ENCODE data around the gene CCDC9.

CCDC9 gene

DNA sequence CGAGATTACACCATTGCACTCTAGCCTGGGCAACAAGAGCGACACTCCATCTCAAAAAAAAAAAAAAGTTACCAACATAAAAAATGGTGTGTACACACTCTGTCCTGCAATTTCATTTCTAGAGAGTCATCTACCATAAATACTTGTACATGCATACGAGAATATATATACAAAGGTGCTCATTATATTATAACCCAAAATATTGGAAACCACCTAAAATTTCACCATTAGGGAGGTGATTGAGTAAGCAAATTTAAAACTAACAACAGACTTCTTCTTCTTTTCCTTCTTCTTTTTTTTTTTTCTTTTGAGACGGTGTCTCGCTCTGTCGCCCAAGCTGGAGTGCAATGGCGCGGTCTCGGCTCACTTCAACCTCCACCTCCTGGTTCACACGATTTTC is 45.9 kb downstream of the CCDC9 start:
- no peak for DNase-seq

DNA sequence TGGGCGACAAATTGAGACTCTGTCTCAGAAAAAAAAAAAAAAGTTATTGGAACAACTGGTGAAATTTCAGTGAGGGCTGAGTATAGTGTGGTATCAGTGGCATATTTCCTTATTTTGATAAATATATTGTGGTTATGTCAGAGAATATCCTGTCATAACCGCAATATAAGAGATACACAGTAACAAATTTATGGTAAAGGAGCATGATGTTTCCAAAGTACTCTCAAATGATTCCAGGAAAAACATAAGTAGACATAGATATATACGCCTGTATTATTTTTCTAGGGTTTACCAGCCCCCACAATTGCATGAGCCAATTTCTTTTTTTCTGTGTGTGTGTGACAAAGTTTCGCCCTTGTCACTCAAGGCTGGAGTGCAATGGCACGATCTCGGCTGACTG is 47.6 kb downstream of the CCDC9 start:
- DNase-seq, result no peak

DNA sequence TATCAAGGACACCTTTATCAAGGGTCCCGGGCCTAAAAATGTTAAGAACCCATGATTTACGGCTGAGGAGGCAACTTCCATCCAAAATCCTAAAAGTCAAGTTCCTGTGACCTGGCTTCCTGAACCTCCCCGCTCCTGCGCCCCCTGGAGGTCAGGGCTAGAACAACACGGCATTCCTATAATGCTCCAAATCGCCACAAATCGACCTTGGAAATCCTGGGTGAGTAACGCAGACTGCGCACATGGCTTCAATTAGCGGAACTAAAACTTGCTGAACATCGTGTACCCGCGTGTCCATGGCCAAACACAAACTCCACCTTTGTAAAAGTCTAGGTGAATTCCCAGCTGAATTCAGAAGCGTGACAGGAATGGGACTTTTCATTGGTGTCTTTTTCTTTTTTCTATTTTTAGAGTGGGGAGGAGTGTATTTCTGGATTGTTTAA is 49.0 kb downstream of the CCDC9 start:
- no peak for DNase-seq

DNA sequence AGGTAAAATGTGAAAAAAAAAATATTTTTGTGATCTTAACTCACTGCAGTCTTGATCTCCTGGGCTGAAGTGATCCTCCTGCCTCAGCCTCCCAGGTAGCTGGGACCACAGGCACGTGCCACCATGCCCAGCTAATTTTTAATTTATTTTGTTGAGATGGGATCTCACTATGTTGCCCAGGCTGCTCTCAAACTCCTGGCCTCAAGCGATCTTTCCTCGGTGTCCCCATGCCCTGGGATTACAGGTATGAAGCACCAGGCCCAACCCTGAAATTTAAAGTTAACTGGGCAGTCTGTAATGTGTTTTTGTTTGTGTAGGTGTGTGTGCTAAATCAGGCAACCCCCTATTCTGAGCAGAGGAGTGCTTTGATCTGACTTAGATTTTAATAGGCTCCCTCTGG is 50.0 kb downstream of the CCDC9 start:
- DNase-seq, result no peak

DNA sequence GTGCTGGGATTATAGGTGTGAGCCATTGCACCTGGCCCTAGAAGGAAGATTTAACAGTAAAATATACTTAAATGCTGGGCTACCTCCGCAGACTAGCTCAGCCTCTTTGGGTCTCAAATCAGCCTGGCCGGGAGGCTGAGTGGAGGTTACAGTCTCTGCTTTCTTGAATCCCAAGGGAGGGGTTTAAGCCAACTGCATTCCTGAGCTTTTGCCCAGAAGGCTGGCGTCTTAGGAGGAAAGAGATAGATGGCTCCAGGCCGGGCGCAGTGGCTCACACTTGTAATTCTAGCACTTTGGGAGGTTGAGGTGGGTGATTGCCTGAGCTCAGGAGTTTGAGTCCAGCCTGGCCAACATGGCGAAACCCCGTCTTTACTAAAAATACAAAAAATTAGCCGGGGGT is 52.7 kb downstream of the CCDC9 start:
- DNase-seq, result no peak

DNA sequence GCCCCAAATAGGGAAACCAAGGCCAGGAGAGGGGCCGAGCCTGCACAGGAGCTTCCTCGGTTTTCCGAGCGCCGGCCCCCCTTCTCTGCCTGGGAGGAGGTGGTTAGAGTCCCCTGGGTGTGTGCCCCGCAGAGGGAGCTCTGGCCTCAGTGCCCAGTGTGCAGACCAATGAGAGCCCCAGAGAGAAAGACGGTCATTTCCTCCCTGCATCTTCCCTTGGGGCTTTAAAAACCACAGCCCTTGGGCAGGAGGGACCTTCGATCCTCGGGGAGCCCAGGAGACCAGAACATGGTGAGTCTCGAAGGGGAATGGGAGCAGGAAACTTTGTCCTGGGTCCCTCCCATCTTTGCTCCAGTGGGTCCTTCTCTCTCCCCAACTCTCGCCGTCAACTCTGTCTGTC is 53.3 kb downstream of the CCDC9 start, which contains the start of gene C5AR1:
Gene C5AR1, plus strand, starts transcription at position 254 of the 400 bp plus-strand sequence. Its CDS starts 35 bp downstream, at position 289.
- no peak for DNase-seq

DNA sequence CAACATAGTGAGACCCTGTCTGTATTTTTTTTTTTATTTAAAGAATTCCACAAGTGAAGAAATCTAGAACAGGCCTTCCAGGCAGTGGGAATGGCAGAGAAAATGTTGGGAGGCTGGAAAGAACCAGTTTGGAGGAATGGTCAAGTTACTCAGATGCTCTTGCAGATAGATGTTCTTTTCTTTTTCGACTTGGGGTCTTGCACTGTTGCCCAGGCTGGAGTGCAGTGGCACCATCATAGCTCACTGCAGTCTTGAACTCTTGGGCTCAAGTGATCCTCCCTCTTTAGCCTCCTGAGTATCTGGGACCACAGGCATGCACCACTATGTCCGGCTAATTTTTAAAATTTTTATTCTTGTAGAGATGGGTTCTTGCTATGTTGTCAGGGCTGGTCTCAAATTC is 54.0 kb downstream of the CCDC9 start:
- DNase-seq, result no peak

DNA sequence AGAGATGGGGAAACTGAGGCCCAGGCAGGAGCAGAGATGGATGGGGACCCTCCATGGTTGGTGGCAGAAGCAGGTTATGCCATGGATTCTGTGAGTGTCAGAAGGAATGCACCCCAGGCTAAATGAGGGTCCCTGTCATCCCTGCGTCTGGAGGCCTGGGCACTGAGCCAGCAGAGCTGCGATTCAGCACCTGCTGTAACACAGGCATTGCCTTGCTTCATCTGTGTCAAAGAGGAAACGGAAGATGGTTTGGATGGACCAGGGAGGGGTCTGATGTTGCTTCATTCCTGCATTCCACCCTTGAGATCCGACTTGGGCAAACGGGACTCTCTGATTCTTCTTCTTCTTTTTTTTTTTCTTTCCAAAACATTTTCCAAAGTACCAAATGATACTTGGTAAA is 54.5 kb downstream of the CCDC9 start:
- DNase-seq, result no peak

DNA sequence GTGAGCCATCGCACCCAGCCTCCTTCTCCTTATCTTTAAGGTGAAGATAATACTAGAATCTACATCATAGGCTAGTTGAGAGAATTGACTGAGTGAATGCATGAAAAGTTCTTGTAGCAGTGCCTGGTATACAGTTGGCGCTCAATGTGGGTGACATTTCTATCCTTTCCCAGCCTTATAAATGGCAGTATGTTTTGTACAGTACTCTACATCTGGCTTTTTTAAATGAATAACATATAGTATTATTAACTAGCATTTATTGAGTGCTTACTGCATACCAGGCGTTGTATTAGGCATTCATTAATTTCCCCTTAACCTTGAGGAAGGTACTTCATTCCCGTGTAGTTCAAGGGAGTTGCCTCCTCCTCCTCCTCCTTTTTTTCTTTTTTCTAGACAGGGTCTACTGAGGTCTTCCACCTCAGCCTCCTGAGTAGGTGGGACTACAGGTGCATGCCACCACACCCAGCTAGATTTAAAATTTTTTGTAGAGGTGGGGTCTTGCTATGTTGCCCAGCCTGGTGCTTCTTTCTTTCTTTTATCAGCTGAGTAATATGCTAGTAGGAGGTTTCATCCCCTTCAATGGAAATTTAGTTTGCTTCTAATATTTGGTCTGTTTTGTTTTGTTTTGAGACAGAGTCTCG is 56.2 kb downstream of the CCDC9 start:
- no peak for DNase-seq

DNA sequence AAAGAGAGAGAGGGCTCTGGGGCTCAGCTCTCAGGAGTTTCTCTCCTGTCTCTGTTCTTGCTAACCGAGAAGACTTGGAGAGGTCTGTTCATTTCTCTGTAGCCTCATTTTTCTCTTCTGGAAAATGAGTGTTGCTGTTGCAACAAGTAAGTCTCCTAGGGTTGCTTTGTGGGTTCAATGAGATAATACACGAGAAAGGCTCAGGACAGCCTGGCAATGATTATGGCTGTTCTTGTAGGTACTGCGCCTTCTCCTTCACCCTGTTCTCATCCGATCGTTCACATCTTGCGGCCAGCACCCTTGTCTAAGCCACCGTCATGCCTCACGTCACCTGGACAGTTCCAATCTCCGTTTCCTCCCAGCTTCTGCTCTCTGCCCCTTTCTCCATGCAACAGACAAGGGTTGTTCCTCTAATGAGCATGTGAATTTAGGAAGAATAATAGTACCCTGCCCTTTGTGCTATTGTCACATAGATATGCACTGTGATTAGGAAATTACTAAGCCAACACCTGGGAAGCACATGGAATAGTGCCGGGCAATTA is 57.5 kb downstream of the CCDC9 start:
- no peak for DNase-seq

DNA sequence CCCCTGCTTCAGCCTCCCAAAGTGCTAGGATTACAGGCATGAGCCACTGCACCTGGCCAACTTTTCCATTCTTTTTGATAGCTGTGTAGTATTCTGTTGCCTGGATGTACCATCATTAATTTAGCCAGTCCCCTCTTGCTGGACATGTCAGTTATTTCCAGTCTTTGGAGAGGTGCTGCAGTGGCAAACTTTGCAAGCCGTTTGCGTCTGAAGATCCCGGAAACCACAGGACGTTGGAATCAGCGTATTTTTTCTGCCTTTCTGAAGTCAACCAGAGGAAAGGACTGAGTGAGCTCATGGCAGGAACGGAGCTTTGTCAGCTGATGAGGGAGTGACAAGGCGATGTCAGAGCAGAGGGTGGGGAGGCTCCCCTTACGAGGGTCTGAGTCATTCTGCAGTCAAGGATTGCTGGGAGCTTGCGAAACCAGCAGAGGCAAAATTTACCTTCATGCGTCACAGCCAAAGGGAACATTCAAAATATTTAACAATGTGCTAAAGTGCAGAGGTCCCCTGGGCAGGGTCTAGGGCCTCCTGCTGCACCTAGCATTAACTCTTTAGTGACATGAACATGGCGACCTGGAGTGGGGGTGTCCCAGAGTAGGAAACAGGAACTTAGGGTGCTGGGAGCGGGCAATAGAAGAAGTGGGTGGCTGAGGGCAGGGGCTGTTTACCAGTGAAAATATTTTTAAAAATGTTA is 58.9 kb downstream of the CCDC9 start:
- DNase-seq, result no peak

DNA sequence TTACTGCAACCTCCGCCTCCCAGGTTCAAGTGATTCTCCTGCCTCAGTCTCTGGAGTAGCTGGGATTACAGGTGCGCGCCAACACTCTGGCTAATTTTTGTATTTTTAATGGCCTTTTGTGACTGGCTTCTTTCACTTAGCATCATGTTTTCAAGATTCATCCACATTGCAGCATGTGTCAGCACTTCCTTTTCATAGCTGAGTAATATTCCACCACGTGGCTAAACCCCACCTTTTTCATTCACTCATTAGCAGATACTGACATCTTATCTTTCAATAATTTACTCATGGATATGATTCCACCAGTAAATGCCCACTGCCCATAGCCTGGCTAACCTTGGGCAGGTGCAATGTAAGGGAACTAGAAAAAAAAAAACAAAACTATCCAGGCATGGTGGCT is 60.2 kb downstream of the CCDC9 start:
- DNase-seq, result no peak

DNA sequence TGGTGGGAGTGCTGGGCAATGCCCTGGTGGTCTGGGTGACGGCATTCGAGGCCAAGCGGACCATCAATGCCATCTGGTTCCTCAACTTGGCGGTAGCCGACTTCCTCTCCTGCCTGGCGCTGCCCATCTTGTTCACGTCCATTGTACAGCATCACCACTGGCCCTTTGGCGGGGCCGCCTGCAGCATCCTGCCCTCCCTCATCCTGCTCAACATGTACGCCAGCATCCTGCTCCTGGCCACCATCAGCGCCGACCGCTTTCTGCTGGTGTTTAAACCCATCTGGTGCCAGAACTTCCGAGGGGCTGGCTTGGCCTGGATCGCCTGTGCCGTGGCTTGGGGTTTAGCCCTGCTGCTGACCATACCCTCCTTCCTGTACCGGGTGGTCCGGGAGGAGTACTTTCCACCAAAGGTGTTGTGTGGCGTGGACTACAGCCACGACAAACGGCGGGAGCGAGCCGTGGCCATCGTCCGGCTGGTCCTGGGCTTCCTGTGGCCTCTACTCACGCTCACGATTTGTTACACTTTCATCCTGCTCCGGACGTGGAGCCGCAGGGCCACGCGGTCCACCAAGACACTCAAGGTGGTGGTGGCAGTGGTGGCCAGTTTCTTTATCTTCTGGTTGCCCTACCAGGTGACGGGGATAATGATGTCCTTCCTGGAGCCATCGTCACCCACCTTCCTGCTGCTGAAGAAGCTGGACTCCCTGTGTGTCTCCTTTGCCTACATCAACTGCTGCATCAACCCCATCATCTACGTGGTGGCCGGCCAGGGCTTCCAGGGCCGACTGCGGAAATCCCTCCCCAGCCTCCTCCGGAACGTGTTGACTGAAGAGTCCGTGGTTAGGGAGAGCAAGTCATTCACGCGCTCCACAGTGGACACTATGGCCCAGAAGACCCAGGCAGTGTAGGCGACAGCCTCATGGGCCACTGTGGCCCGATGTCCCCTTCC is 63.9 kb downstream of the CCDC9 start:
- no peak for DNase-seq
